ENCODE results near the gene NLGN3.

The NLGN3 gene

DNA sequence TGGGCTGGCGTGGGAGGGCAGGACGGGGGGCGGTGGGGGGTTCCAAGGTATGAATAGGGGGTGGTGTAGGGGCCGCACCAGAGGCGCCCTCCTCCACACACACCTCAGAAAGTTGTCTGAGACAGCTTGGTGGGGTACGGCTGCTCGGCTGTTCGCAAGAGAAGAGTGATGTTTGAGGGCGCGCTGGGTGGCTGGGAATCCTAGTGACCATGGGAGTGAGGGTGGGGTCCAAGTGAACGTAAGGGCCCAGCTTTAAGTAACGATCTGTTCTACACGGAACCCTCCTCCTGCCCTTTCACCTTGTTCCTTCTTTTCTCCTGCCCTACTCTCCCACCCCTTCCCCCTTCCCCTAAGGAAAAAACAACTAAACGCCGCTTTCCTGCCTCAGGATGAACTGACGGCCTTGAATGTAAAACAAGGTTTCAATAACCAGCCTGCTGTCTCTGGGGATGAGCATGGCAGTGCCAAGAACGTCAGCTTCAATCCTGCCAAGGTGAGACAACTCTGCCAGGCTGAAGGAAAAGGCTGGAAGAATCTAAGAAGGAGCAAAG, 25.6 kb upstream of the NLGN3 start:
- DNase-seq: no peak

GRCh38 chrX:71128166-71128833, 16.3 kb upstream of the NLGN3 start:
- DNase-seq: no peak

- DNase-seq: no peak
These were observed 15.5 kb upstream of the NLGN3 start for GRCh38 chrX:71128915-71129765.

DNA sequence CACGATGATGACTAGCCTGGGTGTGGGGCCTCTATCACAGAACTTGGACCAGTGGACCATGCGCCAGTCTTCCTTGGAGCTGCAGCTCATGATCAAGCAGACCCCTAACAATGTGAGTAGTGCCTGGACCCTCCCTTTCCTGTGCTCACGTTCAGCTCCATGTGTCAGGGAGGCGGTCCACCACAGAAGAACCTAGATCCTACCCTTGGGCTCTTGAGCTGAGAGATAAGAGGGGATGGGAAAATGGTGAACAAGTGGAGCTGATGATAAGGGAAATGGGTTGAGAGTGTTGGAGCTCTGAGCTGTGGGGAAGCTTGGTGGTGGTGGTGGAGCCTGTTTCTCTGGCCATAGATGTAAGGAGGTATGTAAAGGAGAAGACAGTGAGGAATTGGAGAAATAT, 13.1 kb upstream of the NLGN3 start:
- DNase-seq: no peak

DNA sequence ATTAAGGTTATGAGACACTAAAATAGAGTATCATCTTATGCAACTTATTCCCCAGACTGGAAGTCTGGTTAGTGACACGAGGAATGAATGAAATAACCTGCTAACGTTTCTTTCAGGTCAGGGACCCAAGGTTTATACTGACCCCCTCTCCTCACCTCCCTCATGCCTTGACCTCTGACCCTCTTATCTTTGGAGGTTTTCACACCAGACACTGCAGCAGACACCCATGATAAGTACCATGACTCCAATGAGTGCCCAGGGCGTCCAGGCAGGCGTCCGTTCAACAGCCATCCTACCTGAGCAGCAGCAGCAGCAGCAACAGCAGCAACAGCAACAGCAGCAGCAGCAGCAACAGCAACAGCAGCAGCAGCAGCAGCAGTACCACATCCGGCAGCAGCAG, 4.2 kb upstream of the NLGN3 start:
- no peak for DNase-seq

DNA sequence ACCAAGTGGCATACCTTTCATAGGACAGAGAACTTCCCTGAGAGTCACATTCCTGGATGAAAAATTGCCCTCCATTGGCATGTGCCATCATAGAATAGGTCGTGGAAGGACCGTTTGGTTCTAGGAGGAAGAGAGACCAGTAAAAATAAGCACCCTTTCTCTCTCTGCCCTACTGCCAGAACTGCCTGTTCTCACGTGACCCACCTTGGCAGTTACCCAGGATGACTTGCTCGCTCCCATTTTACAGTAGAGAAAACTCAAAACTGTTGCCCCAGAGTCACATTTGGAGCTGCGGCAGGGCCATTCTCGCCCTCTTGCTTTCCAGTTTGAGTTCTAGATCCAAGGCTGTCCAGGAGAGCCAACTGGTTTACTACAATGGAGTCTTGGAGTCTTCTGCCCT, 1.1 kb upstream of the NLGN3 start:
- no peak for DNase-seq

GRCh38 chrX:71147496-71148277, 3.0 kb downstream of the NLGN3 start:
- no peak for DNase-seq

DNA sequence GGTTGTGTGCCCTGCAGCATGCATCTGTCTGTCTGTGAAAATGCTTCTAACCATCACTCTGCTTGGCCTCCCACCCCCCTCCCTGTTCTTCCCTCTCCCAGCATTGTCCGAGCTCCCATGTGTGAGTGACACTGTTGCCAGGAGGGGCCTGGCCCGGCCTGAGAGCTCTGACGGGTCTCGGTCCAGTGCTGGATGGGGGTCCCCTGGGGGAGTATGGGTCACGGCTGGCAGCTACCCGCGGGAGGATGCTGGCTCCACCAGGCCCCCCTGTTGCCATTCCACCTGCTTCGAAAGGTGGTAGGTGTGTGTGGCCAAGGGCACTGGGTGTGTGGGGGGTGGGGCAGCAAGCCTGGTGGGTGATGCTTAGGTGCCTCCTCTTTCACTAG, 3.6 kb downstream of the NLGN3 start:
- DNase-seq: no peak

- DNase-seq: no peak
These were observed 6.7 kb downstream of the NLGN3 start for GRCh38 chrX:71151366-71151765.

GRCh38 chrX:71154196-71154595, 9.6 kb downstream of the NLGN3 start:
- DNase-seq: no peak

DNA sequence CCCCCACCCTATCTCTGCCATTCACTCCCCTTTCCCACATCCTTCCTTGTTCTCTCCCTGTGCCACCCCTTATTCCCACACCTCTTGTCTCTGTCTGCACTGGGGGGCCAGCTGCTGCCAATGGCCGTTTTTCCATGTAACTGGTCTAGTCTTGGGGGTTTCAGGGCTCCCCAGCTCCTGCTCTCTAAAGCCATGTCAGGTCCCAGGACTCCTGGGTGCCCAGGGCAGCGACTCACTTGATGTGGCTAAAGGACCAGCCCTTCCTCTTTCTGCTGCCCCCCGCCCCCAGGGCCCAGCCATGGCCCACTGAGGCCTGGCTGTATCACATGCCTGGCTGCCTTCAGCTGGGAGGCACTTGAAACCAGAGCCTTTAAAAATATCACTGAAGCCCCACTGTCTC, 10.0 kb downstream of the NLGN3 start:
- DNase-seq: no peak

DNA sequence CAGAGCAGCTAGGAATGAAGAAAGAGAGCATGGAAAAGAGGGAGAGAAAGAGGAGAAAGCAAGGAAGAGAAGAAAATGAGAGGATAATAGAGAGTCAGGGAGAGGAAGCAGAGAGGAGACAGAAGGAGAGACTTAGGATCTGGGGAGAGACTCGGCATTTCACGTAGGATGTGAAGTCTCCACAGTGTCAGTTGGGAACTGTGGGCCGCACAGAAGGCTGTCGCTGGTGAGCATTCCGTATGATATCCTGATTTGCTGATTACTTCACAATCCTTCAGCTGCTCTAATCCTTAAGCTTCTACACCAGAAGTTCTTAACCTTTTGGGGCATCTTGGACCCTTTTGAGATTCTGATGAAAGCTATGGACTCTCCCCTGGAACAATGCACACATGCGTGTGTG, 14.0 kb downstream of the NLGN3 start:
- DNase-seq: no peak

DNA sequence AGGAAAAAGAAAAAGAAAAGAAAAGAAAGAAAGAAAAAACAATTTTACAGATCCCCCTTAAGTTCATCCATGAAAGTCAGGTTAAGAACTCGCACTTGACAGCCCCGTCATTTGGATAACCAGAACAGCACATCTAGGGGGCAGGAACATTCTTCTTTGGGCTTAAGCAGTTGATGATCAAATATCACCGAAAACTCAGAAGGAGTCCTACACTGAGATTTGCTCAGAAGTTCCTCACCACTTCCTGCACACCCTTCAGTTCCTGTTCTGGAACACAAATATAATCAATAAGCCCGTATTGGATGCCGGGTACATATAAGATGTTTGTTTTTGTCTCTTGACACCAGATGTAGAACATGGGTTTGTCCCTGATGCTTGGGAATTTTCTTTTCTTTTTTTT, 14.7 kb downstream of the NLGN3 start:
- DNase-seq: no peak

DNA sequence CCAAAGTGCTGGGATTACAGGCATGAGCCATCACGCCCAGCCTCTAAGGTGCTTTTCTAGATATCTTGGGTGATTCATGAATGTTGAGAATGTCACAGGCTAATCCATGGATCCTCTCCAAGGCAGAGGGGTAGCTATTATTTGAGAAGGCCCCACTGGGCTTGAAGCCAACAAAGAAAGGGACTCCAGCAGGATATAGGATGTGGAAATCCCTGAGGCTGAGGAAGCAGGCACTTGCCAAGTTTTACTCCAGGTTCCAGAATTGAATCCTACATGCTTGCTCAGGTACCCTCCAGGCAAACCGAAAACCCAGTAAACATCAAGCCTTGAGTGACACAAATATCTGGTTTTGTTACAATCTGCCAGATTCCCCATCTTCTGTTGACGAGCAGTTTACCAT, 15.8 kb downstream of the NLGN3 start:
- no peak for DNase-seq

- no peak for DNase-seq
These were observed 18.3 kb downstream of the NLGN3 start for GRCh38 chrX:71162981-71163380.

- DNase-seq: no peak
These were observed 19.4 kb downstream of the NLGN3 start for GRCh38 chrX:71164071-71164470.

DNA sequence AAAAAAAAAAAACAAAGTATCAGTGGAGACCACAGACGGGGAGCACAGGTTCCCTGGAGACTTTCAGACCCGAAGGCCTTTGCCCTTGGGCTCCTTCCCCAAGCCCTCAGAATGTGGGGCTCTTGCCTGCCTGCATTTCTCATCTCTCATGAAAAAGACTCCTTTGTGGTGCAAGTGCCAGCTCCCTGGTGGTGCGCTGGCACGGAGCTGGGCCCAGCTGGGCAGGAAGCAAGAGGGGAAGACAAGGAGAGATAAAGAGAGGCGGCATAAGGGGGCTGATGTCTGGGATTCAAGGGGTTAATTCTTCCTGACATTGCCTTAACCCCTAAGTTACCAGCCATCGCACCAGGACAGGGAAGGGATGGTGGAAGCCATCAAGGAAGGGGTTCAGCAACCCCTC, 21.8 kb downstream of the NLGN3 start:
- DNase-seq: no peak

DNA sequence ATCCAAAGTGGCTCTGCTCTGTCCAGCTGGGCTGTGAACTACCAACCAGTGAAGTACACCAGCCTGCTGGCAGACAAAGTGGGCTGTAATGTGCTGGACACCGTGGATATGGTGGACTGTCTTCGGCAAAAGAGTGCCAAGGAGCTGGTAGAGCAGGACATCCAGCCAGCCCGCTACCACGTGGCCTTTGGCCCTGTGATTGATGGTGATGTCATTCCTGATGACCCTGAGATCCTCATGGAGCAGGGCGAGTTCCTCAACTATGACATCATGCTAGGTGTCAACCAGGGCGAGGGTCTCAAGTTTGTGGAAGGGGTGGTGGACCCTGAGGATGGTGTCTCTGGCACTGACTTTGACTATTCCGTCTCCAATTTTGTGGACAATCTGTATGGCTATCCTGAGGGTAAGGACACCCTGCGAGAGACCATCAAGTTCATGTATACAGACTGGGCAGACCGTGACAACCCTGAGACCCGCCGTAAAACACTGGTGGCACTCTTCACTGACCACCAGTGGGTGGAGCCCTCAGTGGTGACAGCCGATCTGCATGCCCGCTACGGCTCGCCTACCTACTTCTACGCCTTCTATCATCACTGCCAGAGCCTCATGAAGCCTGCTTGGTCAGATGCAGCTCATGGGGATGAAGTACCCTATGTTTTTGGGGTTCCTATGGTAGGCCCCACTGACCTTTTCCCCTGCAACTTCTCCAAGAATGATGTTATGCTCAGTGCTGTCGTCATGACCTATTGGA, 22.6 kb downstream of the NLGN3 start:
- no peak for DNase-seq

GRCh38 chrX:71168134-71168533, 23.5 kb downstream of the NLGN3 start:
- DNase-seq: no peak

GRCh38 chrX:71169586-71169985, 24.9 kb downstream of the NLGN3 start:
- DNase-seq: no peak

DNA sequence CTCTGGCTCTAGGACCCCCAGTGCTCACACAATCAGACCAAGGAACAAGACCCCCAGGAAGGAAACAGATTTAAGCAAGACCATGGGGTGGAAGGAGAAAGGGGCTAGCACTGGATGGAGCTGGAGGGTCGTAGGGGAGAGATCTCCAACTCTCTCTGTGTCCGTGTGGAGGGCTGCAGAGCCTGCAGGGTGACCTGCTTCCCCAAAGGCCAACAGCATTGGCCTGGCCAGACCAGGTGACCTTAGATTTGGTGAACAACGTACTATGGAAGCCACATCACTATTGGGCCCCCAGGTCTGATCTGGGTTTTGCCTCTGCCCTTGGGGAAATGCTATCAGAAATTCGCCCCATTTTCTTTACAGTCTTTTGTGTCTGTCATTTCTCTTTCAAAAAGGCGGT, 26.0 kb downstream of the NLGN3 start:
- no peak for DNase-seq

- DNase-seq: no peak
These were observed 26.6 kb downstream of the NLGN3 start for GRCh38 chrX:71171110-71171801.
